Osteoblast (primary cell): Measurements from ENCODE around the gene QSOX1. TPM values are rescaled to one million over a fixed set of nuclear protein-coding genes. Genes with fewer than 3 reads are reported as not detected.

Source experiments
- DNase-seq: peaks from one replicate; pipeline ENCODE4 v3.0.0; 2011; ENCODE audit warnings: low spot score, mixed read lengths; ENCODE audit not compliant: insufficient read length; ENCODE audit errors: missing footprints
- H2AFZ ChIP-seq: 2 replicates; pipeline ENCODE4 v1.6.0; 2011; ENCODE audit warnings: mild to moderate bottlenecking, low read length
- H3K27ac ChIP-seq: 2 replicates; pipeline ENCODE4 v1.5.1; 2011; ENCODE audit warnings: mild to moderate bottlenecking, low read depth, low read length, moderate library complexity
- H3K27me3 ChIP-seq: 2 replicates; pipeline ENCODE4 v1.6.0; 2012; ENCODE audit warnings: mild to moderate bottlenecking, control low read depth, inconsistent platforms, low read length, moderate library complexity; ENCODE audit not compliant: insufficient read depth
- H3K36me3 ChIP-seq: 2 replicates; pipeline ENCODE4 v1.5.1; 2011; ENCODE audit warnings: mild to moderate bottlenecking, low read length, control low read depth, moderate library complexity; ENCODE audit not compliant: insufficient read depth
- H3K4me1 ChIP-seq: 2 replicates; pipeline ENCODE4 v1.5.1; 2011; ENCODE audit warnings: mild to moderate bottlenecking, low read length, control low read depth, moderate library complexity; ENCODE audit not compliant: insufficient read depth
- H3K4me2 ChIP-seq: 2 replicates; pipeline ENCODE4 v1.6.0; 2011; ENCODE audit warnings: mild to moderate bottlenecking, low read length; ENCODE audit not compliant: insufficient read depth
- H3K4me3 ChIP-seq: fragments of 200-600 bp; sonication (generic); 3 replicates; pipeline ENCODE4 v1.5.1; 2012; ENCODE audit warnings: mild to moderate bottlenecking, low read length, inconsistent platforms; ENCODE audit not compliant: insufficient read depth
- H3K79me2 ChIP-seq: 2 replicates; pipeline ENCODE4 v1.6.0; 2012; ENCODE audit warnings: mild to moderate bottlenecking, low read length, control low read depth, inconsistent platforms; ENCODE audit not compliant: insufficient read depth
- H3K9me3 ChIP-seq: 2 replicates; pipeline ENCODE4 v1.5.1; 2011; ENCODE audit warnings: low read depth, low read length, control low read depth
- H4K20me1 ChIP-seq: 2 replicates; pipeline ENCODE4 v1.6.0; 2012; ENCODE audit warnings: mild to moderate bottlenecking, low read length, control low read depth; ENCODE audit not compliant: insufficient read depth
- CTCF ChIP-seq: IDR thresholded peaks from 2 replicates; pipeline ENCODE4 v1.5.1; 2011; ENCODE audit warnings: mild to moderate bottlenecking, low read depth, low read length, moderate library complexity; ENCODE audit errors: extremely low read depth
- total RNA-seq: library from RNA; depleted of rRNA; stranded (reverse); fragments of >200 nt; gene quantifications from 2 replicates; pipeline ENCODE4 v1.2.3, GENCODE V29; 2012

QSOX1 gene
- total RNA-seq, 1 donor: 373 TPM

GRCh38 chr1:180221462-180221861 lies 66.8 kb downstream of the QSOX1 start:
- no peaks in the 10 kb centered on the region for H3K79me2 ChIP-seq
- TF ChIP-seq CTCF: no peak
- H2AFZ ChIP-seq: no peak overlapping the region
- no peaks in the 10 kb centered on the region for H3K36me3 ChIP-seq
- H4K20me1 ChIP-seq: no peaks in the 10 kb centered on the region
- H3K27ac ChIP-seq: no peak overlapping the region
- H3K9me3 ChIP-seq: no peaks in the 10 kb centered on the region
- no peak for DNase-seq
- H3K27me3 ChIP-seq: peaks cover 47% of the 10 kb centered on the region
- no peaks in the 10 kb centered on the region for H3K4me1 ChIP-seq
- no peak overlapping the region for H3K4me3 ChIP-seq
- no peak overlapping the region for H3K4me2 ChIP-seq

GRCh38 chr1:180224902-180225301 lies 70.2 kb downstream of the QSOX1 start:
- no peak for TF ChIP-seq CTCF
- Histone ChIP-seq H3K4me2 (no peak overlapping the region), H3K9me3 (no peaks in the 10 kb centered on the region), H2AFZ (no peak overlapping the region), H3K4me1 (peaks cover 3% of the 10 kb centered on the region), H4K20me1 (no peaks in the 10 kb centered on the region), H3K27ac (no peak overlapping the region), H3K36me3 (no peaks in the 10 kb centered on the region), H3K4me3 (no peak overlapping the region), H3K27me3 (peaks cover 70% of the 10 kb centered on the region), H3K79me2 (no peaks in the 10 kb centered on the region)
- no peak for DNase-seq

- no peaks in the 10 kb centered on the region for H4K20me1 ChIP-seq
- no peak overlapping the region for H3K4me2 ChIP-seq
- no peak overlapping the region for H3K27ac ChIP-seq
- no peaks in the 10 kb centered on the region for H3K9me3 ChIP-seq
- no peak overlapping the region for H3K4me3 ChIP-seq
- H3K4me1 ChIP-seq: peaks cover 5% of the 10 kb centered on the region
- H3K36me3 ChIP-seq: no peaks in the 10 kb centered on the region
- TF ChIP-seq CTCF: no peak
- peaks cover 72% of the 10 kb centered on the region for H3K27me3 ChIP-seq
- no peak for DNase-seq
- H3K79me2 ChIP-seq: no peaks in the 10 kb centered on the region
- H2AFZ ChIP-seq: no peak overlapping the region
Measured at GRCh38 chr1:180225403-180225802, 70.7 kb downstream of the QSOX1 start.

GRCh38 chr1:180227861-180228647 lies 73.4 kb downstream of the QSOX1 start:
- Histone ChIP-seq H3K27ac (no peak overlapping the region), H4K20me1 (peaks cover 2% of the 10 kb centered on the region), H2AFZ (no peak overlapping the region), H3K79me2 (no peaks in the 10 kb centered on the region), H3K9me3 (no peaks in the 10 kb centered on the region), H3K27me3 (peaks cover 87% of the 10 kb centered on the region), H3K4me3 (no peak overlapping the region), H3K4me1 (peaks cover 12% of the 10 kb centered on the region), H3K4me2 (no peak overlapping the region), H3K36me3 (no peaks in the 10 kb centered on the region)
- no peak for DNase-seq
- TF ChIP-seq CTCF: no peak
